GM19193 (cell line): ENCODE results near the gene SLC6A3.

Experiments
- POLR2A ChIP-seq: IDR thresholded peaks from 4 replicates; pipeline ENCODE4 v1.6.1; 2011; ENCODE audit not compliant: insufficient read depth, insufficient read length; ENCODE audit errors: extremely low read depth

The SLC6A3 gene

DNA sequence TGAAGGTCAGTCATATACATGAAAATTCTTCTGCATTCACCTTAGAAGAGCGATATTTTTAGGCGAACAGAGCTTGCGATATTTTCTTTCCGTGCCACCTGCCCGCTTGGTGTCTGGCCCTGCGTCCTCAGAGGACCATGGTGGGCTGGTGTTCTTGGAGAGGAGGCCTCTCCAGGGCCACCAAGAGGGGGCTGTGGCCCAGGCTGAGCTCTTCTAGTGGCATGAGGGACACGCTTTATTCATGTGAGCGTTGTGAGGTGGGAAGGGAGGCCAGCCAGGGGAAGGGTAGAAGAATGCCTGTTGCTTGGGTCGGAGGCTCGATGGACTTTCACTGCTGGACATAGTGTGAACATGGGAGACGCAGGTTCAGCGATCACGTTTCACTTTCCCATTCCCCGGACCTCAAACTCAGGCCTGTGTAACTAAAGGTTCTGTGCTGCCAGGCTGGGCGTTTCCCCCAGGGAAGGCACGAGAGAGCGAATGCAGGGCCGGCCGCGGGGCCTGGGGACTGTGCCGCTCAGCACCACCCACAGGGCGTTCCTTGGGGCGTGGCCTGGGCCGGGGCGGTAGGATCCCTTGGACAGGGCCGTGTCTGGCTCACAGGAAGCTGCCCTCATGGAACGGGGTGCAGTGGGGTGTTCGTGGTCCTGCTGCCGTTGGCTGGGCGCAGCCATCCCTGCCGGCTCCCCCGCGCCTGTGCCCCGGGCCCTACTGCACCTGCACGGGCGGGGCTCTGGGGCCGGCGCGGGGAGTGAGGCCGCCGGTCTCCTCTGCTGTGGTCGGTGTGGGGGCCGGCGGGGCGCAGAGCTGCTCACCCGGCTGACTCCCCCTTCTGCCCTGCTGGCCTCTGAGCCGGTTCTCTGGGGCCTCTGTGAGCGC, 59.6 kb downstream of the SLC6A3 start:
- no peak for TF ChIP-seq POLR2A

DNA sequence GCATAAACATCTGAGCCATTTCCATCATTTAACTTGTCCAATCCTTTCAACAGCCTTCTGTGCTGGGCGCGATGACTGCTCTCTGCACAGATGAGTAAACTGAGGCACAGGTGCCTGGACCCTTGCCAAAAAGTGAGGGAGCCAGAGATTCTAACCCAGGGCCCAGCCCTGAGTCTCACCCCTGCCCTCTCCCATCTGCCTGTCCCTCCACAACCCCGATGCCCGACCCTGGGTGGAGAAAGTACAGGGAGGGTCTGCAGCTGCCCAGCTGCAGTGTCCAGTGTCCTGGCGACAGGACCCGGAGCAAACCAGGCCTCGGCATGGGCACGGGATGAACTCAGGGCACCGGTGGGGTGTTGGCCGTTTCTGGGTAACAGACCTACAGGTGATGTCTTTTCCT, 60.7 kb downstream of the SLC6A3 start:
- TF ChIP-seq POLR2A, result no peak

DNA sequence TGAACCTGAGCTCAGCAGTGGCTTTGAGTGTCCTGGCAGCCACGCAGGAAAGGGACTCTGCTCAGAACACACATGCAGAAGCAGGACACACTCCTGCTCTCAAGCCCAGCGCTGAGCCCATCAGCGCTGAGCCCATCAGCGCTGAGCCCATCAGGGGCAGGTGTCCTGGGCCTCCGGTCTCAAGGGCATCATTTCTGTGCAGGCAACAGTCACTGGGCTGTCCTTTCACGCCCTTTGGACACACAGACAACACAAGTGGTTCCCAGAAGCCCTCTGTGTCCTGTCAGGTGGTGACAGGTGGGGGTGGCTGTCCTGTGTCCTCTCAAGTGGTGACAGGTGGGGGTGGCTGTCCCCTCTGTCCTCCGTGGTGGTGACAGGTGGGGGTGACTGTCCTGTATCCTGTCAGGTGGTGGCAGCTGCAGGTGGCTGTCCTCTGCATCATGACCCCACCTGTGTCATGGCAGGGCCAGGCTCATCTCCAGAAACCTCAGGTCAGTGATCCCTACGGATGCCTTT, 61.3 kb downstream of the SLC6A3 start:
- TF ChIP-seq POLR2A, result no peak

DNA sequence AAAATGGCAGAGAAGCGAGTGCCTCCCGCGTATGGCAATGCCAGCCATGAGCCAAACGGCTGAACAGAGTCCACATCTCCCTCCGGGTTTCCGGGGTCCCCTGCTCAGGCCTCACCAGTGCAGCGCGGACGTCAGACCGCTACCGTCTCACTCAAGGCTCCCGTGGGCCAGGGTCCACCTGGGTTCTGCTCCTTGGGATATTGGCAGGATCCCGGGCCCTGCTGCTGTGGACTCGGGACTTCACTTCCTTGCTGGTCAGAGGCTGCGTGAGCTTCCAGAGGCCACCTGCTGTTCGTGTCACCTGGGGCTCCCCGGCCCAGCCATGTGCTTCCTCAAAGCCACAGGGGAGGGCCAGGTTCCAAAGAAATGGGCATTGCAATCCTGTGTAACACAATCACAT, 61.9 kb downstream of the SLC6A3 start:
- no peak for TF ChIP-seq POLR2A

DNA sequence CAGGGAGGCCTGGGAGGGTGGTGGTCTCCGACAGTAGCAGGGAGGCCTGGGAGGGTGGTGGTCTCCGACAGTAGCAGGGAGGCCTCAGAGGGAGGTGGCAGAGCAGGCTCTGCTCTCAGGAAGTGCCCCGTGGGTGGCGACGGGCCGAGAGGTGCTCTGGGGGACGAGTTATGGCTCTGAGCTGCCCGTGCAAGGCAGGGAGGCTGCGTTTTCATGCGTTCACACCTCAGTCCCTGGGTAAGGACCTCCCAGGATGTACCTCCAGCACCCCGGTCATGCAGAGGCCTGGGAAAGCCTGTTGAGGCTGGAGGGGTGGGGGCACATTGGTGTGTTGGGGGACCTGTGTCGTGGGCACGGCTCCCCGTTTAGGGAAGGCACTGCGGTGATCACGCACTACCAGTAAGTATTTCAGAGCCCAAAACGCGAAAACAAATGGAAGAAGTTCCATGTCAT, 63.0 kb downstream of the SLC6A3 start:
- TF ChIP-seq POLR2A, result no peak

DNA sequence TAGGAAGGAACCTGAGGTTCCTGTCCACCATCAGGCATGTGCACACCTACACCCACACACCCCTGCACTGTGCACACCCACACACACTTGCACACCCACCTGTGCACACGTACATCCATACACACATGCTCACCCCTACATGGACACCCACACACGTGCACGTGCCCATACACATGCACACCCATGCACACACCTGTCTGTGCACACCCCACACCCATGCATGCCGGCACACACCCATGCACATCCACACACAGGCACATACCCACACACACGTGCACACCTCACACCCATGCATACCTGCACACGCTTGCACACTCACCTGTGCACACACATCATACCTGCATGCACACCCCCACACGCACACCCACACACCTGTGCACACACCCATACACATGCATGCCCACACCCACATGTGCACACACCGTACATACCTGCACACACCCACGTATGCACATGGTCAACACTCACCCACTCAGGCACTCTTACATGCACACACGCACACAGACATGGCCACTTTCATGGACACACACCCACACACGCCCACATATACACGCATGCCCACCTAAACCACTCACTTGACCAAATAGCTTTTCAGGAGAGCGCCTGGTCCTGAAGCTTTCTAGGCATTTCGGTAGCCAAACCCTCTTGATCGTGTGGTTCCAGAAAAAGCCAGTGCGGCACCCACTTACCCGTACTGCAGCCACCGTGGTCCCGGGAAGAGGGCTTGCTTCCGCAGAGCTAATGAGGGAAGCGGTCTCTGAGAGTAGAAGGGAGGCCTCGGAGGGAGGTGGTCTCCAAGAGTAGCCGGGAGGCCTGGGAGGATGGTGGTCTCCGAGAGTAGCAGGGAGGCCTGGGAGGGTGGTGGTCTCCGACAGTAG, 63.6 kb downstream of the SLC6A3 start:
- TF ChIP-seq POLR2A, result no peak

DNA sequence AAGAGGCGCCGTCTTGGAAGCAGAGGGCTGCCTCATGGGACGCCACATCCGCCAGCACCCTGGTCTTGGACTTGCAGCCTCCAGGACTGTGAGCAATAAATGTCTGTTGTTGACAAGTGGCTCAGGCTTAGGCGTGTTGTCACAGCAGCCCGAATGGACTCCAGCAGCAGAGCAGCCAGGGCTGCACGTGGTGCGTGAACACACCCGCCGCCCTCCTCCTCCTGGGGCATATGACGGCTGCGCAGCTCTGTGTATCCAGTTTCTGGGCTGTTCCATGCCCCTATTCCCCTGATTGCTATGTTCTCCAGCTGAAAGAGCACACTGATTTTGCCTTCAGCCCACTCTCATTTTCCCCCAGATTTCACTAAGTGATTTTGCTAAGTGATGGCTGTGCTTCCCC, 64.3 kb downstream of the SLC6A3 start:
- no peak for TF ChIP-seq POLR2A

DNA sequence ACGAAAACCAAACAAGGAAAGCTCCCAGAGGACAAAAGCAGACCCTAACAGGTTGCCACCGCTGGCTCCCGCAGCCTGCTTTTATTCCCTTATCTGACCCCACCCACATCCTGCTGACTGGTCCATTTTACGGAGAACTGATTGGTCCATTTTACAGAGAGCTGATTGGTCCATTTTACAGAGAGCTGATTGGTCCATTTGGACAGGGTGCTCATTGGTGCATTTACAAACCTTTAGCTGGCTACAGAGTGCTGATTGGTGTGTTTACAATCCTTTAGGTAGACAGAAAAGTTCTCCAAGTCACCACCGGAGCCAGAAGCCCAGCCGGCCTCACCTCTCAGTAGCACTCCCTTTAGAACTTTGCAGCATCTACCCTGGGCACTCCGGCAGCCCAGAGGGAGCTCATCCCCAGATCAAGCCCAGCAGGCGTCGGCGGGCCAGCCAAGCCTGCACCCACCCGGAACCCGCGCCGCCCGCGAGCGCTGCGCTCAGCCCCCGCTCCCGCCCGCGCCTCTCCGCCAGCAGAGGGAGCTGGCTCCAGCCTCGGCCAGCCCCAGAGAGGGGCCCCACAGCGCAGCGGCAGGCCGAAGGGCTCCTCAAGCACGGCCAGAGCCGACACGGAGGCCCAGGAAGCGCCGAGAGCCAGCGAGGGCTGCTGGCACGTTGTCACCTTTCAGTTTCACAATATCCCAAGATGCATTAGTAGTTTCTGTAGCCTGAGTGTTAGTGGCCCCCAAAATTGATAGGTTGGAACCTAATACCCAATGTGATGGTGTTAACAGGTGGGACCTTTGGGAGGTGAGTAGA, 65.0 kb downstream of the SLC6A3 start:
- no peak for TF ChIP-seq POLR2A

DNA sequence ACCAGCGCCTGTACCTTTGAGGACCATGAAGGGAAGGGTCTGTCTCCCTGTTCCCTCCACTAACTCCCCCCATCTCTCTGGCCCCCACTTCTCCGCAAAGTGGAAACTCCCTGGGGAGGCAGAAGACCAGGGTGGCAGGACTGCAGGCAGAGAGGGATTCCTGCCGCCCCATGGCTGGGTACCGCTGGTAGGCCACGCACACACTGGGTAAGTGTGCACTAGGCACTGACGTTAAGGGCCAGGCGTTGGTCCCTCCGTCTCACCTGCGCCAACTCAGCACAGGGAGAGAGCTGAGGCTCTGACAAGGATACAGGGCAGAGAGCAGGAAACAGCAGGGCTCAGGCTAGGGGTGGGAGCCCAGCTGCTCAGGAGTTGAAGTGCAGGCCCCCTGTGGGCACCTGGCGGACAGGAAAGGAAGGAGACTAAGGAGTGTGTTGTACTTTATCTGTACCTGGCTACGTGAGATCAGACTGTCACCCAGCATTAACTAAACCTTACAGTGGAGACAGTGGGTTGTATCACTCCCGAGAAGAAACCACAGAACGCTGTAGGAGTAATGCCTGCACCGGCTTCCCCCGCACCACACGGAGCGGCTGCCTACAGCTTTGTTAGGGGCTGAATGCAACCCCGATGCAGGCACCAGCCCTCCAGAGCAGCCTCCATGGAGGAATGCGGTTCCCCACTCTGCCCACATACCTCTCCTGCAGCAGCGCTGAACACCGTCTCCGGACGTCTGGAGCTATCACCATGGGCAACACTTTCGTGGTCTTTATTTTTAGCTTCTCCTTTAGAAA, 66.2 kb downstream of the SLC6A3 start:
- no peak for TF ChIP-seq POLR2A

DNA sequence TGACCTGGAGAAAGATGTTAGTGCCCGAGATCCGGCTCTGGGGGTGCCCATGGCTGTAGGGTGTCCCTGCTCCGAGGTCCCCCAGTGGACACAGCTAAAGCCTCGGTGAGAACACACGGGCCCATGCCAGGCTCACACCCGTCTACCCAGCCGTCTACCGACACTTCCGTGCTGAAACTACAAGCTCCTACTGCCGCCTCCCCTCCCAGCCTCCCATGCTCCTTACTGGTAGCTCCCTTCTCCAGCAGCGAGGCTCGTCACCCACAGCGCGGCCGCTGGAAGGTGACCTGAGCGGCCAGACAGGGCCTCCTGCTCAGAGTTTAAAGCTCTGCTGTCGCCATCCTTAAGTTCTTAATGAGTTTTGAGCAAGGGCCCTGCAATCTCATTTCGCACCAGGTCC, 67.1 kb downstream of the SLC6A3 start:
- no peak for TF ChIP-seq POLR2A

DNA sequence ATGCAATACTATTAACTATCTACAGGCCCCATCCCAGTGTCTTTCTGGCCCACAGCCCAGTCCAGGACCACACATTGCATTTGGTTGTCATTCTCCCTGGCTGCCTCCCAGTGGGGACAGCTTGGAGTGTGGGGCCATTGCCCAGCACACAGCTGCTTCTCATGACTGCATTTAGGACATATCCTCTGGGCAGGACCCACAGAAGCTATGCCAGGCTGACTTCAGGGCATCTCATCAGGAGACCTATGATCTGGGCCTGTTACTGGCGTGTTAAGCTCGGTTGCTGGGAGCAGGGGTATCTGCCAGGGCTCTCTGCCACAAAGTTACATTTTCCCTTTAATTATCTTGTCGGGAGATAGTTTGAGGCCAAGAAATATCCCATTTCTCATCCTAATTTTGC, 68.3 kb downstream of the SLC6A3 start:
- TF ChIP-seq POLR2A, result no peak

DNA sequence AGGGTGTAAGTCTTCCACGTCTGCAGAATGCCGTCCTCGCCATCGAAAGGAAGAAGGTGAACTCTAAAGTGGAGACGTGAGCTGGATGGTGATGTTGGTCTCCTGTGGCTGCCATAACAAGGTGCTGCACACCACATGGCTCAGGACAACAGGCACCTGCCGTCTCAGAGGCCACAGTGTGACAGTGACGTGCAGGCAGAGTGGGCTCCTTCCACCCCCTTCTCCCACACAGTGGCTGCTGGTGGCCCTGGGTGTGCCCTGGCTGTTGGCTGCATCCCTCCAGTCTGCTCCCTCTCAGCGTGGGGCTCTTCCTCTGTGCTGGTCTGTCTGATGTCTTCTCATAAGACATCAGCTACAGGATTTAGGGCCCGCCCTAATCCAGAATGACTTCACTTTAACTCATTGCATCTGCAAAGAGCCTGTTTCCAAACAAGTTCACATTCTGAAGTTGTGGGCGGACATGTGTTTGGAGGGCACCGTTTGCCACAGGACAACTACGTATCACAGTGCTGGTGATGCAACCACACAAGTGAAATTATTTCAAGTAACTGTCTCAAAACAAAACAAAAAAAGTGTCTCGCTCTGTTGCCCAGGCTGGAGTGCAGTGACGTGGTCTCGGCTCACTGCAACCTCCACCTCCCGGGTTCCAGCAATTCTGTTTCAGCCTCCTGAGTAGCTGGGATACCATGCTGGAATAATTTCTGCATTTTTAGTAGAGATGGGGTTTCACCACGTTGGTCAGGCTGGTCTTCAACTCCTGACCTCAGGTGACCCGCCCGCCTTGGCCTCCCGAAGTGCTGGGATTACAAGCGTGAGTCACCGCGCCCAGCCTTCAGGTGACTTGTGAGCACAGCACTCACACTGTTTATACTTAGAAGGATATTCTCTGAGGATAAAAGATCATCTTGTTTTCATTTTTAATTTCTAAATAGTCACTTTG, 69.1 kb downstream of the SLC6A3 start:
- TF ChIP-seq POLR2A, result no peak

DNA sequence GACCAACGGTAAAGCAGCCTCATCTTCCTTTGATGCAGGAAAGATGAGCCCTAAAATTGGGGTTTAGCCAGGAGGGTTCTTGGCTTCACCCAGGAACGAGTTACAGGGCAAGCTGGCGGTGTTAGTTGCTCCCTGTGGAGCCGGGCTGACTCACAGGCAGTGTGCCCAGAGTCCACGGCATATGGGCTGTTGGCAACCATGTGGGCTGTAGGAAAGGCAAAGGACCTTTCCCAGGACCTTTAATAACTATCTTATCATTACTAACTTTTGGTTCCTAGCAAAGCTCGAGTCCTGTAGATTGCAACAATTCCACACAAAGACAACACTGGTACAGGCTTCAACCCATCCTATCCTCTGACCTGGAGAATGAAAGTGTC, 70.6 kb downstream of the SLC6A3 start:
- no peak for TF ChIP-seq POLR2A
